GM19238 (cell line): Measurements from ENCODE around the gene TMEM18.

Experiments used
- DNase-seq: peaks from one replicate; pipeline ENCODE4 v3.0.0; 2011; ENCODE audit warnings: low spot score; ENCODE audit not compliant: insufficient read length

TMEM18 gene

DNA sequence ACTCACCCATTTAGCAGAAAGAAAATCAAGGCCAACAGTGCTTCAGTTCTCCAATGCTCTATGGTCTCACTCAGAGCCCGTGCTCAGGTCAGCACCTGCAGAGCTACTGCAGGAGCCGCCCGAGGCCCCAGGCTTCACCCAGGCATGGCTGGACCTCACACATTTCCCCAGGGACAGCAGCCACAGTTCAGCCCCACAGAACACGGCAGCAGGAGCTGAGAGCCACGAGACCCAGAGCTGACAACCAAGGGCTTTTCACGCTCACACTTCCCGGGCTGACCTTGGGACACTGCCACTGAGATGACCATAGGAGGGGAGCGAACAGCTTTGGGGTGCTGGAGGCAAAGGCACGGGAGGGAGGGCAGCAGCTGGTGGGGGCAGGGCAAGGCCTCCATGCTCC, 4.2 kb downstream of the TMEM18 start:
- DNase-seq = no peak

DNA sequence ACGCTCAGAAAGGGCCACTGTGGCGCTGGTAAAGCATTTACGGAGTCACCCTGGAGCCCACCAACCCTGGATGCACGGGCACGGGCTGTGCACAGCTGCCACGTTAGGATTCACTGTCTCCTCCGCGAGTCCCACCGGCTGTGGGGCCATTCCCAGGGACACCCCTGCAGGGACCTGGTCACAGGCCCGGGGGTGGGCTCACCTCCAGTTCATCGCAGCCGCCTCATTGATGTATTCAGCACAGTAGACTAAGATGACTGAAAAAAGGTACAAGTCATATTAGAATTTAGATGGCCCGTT, 4.7 kb downstream of the TMEM18 start:
- DNase-seq = no peak

DNA sequence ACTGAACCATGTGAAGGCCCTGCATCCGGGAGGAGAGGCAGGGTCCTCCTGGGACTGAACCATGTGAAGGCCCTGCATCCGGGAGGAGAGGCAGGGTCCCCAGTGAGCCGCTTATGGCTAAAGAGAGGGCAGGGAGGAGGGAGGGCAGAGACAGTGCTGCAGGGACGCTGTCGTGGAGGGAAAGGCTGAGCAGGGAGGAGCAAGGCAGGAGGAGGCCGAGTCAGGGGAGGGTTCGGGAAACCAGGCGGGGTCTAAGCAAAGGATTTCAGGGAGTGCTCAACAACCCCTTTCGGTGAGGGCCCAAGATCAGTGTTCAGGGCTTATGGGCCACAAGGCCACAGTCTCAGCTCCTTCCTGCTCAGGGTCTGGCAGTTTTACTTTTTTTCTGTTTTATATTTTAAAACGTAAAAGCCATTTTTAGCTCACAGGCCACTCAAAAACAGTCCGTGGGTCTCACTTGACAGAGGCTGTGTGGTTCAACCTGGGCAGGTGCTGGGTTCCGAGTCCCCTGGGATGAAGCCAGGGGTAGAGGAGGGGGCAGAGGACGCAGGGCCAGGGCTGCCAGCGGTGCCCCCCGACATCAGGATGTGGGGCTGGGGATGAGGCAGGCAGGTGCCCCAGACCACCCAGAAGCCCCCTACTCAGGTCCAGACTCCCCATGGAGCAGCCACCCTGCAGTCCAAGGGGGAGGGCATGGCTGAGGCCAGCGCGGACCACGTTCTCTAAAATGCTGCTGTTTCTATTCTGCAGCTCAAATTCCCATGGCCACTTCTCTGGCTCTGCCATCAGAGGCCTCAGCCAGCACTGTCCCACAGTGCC, 5.2 kb downstream of the TMEM18 start:
- no peak for DNase-seq

DNA sequence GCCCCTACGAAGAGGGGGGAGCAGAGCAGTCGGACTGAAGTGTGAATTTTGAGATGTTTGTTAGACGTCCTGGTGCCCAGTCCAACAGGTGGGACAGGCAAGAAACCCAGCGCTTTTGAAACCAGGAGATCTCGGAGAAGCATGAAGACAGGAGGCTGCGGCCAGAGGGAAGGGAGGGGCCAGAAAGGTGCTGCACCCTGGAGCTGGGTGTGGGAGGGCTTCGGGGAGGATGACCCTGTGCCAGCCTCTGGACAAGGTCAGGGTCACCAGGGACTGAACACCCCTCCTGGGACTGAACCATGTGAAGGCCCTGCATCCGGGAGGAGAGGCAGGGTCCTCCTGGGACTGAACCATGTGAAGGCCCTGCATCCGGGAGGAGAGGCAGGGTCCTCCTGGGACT, 6.1 kb downstream of the TMEM18 start:
- DNase-seq = no peak

DNA sequence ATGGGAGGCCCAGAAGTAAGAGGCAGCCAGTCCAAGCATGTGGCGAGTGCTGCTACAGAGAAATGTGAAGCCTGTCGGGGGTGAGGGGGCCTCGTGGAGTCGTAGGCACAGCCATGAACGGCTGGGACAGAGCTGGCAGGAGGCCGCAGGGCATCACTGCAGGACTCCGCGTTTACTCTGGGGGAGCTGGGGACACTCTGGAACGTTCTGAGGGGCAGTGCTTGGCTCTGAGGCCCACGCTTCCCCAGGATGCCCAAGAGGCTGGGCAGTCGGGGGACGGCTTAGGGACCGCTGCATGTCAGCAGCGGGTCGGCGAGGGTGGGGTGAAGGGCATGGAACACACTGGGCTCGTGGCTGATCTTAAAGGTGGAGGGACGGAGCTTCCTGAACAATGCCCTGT, 6.6 kb downstream of the TMEM18 start:
- no peak for DNase-seq

DNA sequence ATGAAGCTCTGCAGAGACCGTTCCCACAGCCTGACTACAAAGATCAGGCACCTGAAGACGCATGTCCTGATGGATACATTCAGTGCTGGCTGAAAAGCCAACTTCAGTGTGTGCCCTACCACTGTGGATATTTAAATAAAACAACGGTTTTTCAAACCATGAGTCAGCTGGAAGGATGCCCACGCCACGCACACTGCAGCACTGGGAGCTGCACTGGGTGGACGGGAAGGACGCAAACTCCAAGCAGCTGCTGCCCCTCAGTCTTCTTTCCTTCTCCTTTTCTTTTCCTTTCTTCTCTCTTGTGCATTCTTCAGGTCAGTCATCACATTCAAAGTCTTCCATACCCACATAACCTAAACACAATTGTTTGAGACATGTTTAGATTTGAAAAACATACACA, 7.9 kb downstream of the TMEM18 start:
- no peak for DNase-seq

DNA sequence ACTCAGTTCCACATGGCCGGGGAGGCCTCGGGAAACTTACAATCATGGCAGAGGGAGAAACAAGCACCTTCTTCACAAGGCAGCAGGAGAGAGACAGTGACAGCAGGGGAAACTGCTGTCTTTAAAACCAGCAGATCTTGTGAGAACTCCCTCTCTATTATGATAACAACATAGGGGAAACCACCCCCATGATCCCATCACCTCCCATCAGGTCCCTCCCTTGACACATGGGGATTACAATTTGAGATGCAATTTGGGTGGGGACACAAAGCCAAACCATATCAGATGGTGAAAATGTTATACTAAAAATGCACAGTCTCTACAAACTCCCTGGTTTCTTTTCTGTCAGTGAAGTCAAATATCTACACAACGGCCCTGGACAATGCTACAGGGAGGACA, 9.2 kb downstream of the TMEM18 start:
- no peak for DNase-seq

DNA sequence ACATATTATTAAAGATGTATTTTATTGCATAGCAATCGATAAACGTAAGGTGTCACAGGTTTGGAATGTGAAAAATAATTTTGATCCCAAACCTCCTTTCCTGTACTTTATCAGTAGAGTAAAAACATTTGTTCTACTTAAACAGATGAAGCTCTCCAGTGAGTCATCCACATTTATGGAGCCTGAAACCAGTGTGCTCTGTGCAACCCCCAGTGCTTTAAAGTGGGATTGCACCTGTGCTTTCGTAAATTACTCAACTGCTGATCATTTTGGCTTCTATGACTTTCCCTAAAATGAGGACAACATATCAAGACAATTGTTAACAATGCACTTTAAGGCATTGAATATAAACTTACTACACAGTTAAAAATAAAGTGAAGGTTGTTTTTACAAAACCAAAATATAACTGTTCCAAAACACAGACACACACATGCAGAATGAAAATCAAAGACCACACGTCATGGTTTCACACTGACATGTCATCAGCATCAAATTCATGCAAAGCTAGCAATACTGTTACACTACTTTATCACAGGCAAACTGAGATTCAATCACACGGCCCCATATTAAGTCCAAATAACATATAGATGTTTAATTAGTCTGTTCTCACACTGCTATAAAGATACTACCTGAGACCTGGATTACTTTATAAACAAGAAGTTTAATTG, 9.7 kb downstream of the TMEM18 start:
- no peak for DNase-seq

DNA sequence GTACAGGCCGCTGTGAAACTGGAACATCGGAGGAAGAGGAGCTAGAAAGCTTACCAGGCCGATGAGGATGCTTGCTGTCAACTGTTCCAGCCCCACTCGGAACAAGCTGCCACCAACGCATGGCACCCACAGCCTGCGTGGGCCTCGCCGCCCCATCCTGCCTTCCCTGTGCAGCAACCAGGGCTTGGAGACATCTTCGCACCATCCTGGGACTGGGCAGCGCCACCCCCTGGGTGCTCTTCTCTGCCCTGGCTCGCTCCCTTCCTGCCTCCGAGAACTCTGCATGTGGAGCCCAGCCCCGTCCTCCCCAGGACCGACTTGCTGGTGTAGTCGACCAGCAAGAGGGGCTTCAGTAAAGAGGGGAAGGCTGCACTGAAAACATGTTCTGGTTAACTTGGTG, 10.8 kb downstream of the TMEM18 start:
- DNase-seq = no peak

DNA sequence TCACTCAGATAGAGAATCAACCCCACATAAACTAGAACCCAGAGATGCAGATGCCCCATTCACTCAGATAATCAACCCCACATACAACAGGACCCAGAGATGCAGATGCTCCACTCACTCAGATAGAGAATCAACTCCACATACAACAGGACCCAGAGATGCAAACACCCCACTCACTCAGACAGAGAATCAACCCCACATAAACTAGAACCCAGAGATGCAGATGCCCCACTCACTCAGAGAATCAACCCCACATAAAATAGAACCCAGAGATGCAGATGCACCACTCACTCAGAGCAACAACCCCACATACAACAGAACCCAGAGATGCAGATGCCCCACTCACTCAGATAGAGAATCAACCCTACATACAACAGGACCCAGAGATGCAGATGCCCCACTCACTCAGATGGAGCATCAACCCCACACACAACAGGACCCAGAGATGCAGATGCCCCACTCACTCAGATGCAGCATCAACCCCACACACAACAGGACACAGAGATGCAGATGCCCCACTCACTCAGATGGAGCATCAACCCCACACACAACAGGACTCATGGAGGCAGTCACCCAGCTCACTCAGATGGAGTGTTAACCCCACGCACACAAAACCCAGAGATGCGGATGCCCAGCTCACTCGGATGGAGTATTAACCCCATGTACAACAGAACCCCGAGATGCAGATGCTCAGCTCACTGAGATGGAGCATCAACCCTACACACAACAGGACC, 11.7 kb downstream of the TMEM18 start:
- DNase-seq = no peak

DNA sequence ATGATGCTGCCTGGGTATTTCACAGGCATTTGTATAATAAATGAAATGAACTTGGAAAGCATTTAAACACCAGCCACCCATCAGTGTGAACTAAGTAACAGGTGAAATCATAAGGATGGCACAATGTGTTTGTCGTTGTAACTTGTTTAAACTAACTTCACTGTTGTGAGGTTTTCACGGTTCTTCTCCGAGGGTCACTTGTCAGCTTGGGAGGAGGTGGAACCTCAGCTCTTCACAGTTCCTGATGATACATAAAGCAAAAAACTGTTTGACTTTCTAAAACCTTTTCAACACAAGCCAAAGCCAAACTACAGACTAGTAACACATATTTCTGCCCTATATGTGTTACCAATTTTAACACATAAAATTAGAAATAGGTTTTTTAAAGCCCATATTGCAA, 13.1 kb downstream of the TMEM18 start:
- DNase-seq = no peak

DNA sequence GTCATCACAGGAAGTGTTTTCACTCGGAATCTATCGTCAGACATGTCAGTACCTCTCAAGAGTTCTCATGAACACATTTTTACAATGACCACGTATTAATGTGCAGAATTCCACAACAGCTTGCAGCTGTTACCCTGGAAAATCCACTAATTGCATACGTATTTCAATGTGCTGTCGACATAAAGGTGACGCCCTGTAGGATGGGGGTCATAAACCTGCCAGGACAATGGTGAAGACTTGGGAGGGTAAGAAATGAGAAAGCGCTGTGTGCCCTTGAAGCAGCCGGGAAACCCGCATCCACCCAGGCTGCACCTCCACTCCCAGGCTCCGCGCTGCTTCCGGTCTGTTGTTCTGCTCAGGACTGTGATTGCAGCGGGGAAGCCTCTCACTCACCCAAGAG, 14.0 kb downstream of the TMEM18 start:
- no peak for DNase-seq

DNA sequence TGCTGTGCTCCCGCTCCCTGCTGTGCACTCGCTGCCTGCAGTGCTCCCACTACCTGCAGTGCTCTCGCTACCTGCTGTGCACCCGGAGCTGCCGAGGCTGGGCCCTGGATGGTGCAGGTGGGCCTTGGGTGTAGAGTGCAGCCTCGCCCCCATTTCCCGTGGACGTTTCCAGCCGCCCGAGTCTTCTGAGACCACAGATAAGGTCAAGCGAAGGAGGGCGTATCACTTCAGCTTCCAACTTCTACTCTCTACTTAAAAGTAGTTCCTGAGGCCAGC, 15.9 kb downstream of the TMEM18 start:
- no peak for DNase-seq

DNA sequence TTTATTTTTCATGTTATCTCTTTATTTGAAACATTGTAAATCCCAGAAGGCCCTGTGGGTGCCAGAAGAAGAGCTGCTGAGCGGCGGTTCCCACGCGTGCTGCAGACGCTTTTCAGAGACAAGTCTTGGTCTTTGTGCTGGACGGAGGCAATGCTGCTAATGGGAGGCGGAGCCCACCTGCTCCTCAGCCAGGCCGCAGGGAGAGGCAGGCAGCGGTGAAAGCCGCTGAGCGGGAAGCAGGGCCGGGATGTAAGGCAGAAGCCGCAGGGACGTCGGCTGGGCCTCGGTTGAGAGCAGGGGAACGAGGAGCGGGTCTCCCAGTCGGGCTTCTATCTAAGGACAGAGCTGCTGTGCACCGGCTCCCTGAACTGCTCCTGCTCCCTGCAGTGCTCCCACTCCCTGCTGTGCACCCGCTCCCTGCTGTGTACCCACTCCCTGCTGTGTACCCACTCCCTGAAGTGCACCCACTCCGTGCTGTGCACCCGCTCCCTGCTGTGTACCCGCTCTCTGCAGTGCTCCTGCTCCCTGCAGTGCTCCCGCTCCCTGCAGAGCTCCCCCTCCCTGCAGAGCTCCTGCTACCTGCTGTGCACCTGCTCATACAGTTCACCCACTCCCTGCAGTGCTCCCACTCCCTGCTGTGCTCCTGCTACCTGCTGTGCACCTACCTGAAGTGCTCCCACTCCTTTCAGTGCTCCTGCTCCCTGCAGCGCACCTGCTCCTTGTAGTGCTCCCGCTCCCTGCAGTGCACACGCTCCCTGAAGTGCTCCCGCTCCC, 16.4 kb downstream of the TMEM18 start:
- no peak for DNase-seq

DNA sequence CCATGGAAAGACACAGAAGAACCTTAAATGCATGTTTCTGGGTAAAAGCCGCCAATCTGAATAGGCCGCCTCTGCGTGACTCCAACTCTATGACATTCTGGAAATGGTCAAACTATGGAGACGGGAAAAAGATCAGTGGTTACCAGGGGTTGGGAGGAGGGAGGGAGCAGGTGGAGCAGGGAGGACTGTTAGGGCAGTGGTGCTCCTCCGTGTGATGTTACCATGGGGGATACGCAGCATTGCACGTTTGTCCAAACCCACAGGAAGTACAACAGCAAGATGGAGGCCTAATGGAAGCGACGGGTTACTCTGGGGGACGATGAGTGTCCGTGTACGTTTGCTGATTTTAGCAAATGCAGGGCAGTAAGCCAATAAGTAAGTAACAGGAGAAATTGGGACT, 17.2 kb downstream of the TMEM18 start:
- DNase-seq = no peak

DNA sequence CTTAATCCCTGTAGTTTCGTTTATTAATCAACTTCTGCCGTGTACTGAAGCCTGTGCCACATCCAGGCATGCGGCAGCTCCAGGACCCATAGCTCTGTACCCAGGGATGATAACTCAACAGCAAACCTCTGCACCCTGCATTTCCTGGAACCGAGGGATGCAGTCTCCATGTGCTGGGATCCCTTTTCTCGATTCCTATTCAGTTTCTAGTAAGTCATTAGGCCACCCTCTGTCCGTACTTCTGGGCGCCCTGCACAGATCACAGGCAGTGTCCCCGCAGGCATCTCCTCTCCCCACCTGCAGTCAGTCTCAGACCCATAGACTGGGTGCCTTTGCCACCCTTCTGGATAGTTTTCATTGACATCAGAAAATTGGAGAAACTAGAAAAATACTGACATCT, 18.8 kb downstream of the TMEM18 start:
- no peak for DNase-seq

DNA sequence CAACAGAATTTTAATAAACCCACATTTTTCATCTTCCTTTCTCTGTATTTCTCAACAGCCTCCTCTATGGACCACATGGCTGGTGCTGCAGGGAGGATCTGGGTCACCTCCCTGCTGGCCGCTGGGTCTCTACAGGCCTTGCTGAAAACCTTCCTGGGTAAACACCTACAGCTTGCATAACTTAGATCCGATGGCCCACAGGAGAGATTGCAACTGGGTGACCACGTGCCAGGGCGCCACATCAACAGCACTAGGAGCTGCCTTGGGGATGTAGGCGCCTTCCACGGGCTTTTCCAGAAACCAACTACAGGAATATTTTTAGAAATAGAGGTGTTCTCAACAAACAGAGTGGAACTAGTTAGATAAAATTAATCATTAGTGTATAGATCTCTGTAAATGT, 19.4 kb downstream of the TMEM18 start:
- DNase-seq = no peak

DNA sequence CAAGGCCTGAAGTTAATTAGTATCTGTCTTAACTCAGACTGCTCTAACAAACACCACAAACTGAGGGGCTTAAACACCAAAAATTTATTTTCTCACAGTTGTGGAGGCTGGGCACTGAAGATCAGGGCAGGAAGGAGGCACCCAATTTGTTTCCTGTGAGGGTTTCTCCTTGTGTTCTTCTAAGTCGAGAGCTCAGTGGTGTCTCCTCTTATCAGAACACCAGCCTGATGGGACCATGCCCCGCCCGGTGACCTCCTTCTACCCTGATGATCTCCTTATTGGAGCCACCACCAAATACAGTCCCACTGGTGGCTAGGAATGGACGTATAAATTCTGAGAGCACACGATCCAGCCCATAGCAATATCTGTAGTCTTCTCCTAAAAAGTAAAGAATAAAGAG, 20.5 kb downstream of the TMEM18 start:
- no peak for DNase-seq

DNA sequence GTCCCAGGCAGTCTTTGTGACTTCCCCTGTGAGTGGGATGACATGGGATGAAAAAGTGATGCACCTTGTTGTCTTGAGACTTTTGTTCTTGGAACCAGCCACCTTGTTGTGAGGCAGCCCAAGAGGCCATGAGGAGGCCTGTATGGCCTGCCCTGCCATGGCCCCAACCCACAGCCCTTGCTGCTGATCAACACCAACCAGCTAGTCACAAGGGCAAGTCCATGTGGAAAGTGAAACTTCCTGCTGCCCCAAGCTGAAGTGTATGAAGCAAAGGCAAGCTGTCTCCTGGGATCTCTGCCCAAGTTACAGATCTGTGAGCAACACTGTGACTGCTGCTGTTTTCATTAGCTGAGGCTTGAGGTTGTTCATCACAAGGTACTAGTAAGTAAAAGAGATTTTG, 21.6 kb downstream of the TMEM18 start:
- no peak for DNase-seq

DNA sequence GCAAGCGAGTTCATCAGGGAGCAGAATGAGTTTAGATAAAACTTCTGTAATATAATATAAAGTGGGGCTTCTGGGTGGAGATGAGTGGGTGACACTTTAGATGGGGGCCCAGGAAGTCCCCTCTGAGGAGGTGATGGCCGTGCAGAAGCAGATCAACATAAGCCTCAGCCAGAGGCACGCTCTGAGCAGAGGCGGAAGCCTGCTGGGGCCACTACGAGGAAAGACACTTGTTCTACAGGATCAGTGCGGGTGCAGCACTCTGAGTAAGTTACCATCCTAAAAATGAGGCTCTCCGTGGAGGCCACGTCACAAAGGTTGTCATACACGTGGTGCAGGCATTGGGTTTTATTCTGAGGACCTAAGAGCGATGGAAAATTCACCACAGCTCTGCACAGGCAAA, 22.3 kb downstream of the TMEM18 start:
- no peak for DNase-seq

DNA sequence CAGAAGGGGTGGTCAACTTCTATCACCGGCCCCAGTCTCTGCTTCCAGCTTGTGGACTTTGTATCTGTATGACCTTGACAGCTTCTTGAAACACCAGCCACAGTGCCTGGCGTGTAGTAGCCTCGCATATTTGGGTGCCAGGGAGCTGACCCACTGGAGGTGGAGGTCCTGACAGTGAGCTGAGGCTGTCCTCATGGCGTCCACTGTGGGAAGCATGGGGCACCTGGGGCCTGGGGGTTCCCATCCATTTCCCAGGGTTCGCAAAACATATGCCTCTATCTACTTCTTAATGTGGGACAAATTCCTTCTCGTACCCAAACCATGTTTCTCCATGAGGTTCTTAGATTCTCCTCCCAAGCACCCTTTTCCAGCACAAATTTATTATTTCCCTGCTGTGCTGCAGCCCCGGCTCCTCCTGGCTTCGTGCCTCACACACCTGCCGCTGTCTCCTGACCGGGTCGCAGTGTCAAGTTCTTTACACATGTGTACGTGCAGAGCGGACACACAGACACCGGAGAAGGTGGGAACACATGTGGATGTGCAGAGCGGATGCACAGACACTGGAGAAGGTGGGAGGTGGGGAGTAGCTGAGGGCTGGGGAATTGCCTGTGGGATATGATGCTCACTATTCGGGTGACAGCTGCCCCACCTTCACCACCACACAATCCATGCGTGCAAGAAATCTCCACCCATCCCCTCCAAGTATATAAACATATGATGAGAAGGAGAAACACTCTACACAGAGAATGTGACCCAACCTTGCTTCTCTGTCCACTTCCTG, 23.4 kb downstream of the TMEM18 start:
- no peak for DNase-seq
